Neural progenitor cell (in vitro differentiated cells): Measurements from ENCODE around the gene TBC1D9. TPM values are rescaled to one million over a fixed set of nuclear protein-coding genes. Genes with fewer than 3 reads are reported as not detected.

Experiments used
- DNase-seq: peaks from one replicate; pipeline ENCODE4 v3.0.0-alpha.2; 2016; ENCODE audit warnings: low spot score
- H2AFZ ChIP-seq: fragments of 200-600 bp; sonication (generic); replicated peaks from 2 replicates; pipeline ENCODE4 v1.6.1; 2016; ENCODE audit warnings: antibody characterized with exemption
- H3F3A ChIP-seq: fragments of 200-600 bp; sonication (generic); 2 replicates; pipeline ENCODE4 v1.6.1; 2016; ENCODE audit warnings: antibody characterized with exemption, low read depth
- H3K27ac ChIP-seq: fragments of 200-600 bp; sonication (generic); 2 replicates; pipeline ENCODE4 v1.5.1; 2016; ENCODE audit warnings: mild to moderate bottlenecking
- H3K27me3 ChIP-seq: fragments of 200-600 bp; sonication (generic); 2 replicates; pipeline ENCODE4 v1.6.1; 2016; ENCODE audit warnings: mild to moderate bottlenecking, moderate library complexity
- H3K36me3 ChIP-seq: fragments of 200-600 bp; sonication (generic); 2 replicates; pipeline ENCODE4 v1.5.1; 2016
- H3K4me1 ChIP-seq: fragments of 200-600 bp; sonication (generic); 2 replicates; pipeline ENCODE4 v1.6.1; 2016; ENCODE audit warnings: mixed run types
- H3K4me2 ChIP-seq: fragments of 200-600 bp; sonication (generic); 2 replicates; pipeline ENCODE4 v1.6.1; 2016
- H3K4me3 ChIP-seq: fragments of 200-600 bp; sonication (generic); 2 replicates; pipeline ENCODE4 v1.5.1; 2016
- H3K79me2 ChIP-seq: fragments of 200-600 bp; sonication (generic); 2 replicates; pipeline ENCODE4 v1.6.1; 2016; ENCODE audit warnings: low read depth
- H3K9ac ChIP-seq: fragments of 200-600 bp; sonication (generic); 2 replicates; pipeline ENCODE4 v1.6.1; 2016
- H3K9me3 ChIP-seq: fragments of 200-600 bp; sonication (generic); 2 replicates; pipeline ENCODE4 v1.5.1; 2016; ENCODE audit warnings: low read depth
- H4K20me1 ChIP-seq: fragments of 200-600 bp; sonication (generic); 2 replicates; pipeline ENCODE4 v1.6.1; 2016; ENCODE audit warnings: low read depth
- H3K27ac Mint-ChIP-seq: 3 replicates; pipeline ENCODE4 v1.8.0; 2021; ENCODE audit warnings: mixed read lengths
- H3K27me3 Mint-ChIP-seq: 2 replicates; pipeline ENCODE4 v1.8.0; 2022; ENCODE audit warnings: low read depth, mild to moderate bottlenecking, inconsistent platforms, moderate library complexity, mixed read lengths; ENCODE audit not compliant: insufficient read depth
- H3K36me3 Mint-ChIP-seq: 3 replicates; pipeline ENCODE4 v1.8.0; 2021; ENCODE audit warnings: mixed read lengths
- H3K4me1 Mint-ChIP-seq: 3 replicates; pipeline ENCODE4 v1.8.0; 2021; ENCODE audit warnings: mixed read lengths
- H3K4me3 Mint-ChIP-seq: 3 replicates; pipeline ENCODE4 v1.8.0; 2021; ENCODE audit warnings: mild to moderate bottlenecking, moderate library complexity, mixed read lengths
- H3K9me3 Mint-ChIP-seq: 3 replicates; pipeline ENCODE4 v1.8.0; 2020; ENCODE audit warnings: mixed read lengths
- EZH2 ChIP-seq: fragments of 200-600 bp; sonication (generic); IDR thresholded peaks from 2 replicates; pipeline ENCODE4 v1.6.1; 2017; ENCODE audit warnings: antibody characterized with exemption, mild to moderate bottlenecking, moderate library complexity
- EZH2phosphoT487 ChIP-seq: fragments of 200-600 bp; sonication (generic); IDR thresholded peaks from 2 replicates; pipeline ENCODE4 v1.6.1; 2017; ENCODE audit warnings: antibody characterized with exemption
- total RNA-seq: library from RNA; depleted of rRNA; stranded (reverse); fragments of >200 nt; gene quantifications from 2 replicates; pipeline ENCODE4 v1.2.3, GENCODE V29; 2015; ENCODE audit warnings: low replicate concordance
- TF ChIP-seq, protein P1 (sequence below): fragments of 200-600 bp; sonication (generic); IDR thresholded peaks from 2 replicates; pipeline ENCODE4 v1.5.1; 2017; ENCODE audit warnings: antibody characterized with exemption, mild to moderate bottlenecking

TBC1D9 gene
- total RNA-seq, 1 donor from 2014 or later, result 11.3 TPM

DNA sequence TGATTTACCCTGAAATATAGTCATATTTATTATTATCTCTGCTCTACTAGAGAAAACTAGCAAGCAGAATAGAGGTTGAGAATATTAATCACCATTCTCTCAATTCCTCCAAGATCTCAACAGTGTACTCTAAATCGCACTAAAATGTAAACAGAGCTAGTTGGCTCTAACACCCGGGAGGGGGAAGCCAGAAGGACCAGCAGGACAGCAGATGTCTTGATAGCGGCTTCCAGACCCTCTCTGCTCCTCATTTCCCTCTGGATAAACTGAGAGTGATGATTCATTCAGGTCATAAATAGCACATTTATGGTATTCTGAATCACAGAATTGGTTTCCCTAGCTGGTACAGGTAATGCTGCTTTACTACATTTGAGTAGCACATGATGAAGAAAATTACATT is 82.5 kb downstream of the TBC1D9 start:
- Histone ChIP-seq H3K79me2 (no peaks in the 10 kb centered on the region), H3K9me3 (no peaks in the 10 kb centered on the region), H3F3A (no peaks in the 10 kb centered on the region), H3K27ac (no peak overlapping the region), H3K4me1 (no peaks in the 10 kb centered on the region), H3K4me2 (no peak overlapping the region), H3K9ac (no peak overlapping the region), H4K20me1 (no peaks in the 10 kb centered on the region), H2AFZ (no peak overlapping the region), H3K36me3 (no peaks in the 10 kb centered on the region), H3K27me3 (no peaks in the 10 kb centered on the region), H3K4me3 (no peak overlapping the region)
- H3K27me3 Mint-ChIP-seq, result peaks cover 3% of the 10 kb centered on the region
- no peaks in the 10 kb centered on the region for H3K4me1 Mint-ChIP-seq
- DNase-seq, result no peak
- no peaks in the 10 kb centered on the region for H3K9me3 Mint-ChIP-seq
- H3K4me3 Mint-ChIP-seq, result no peak overlapping the region
- no peak for TF ChIP-seq EZH2
- no peak for TF ChIP-seq EZH2phosphoT487
- TF ChIP-seq, protein P1, sequence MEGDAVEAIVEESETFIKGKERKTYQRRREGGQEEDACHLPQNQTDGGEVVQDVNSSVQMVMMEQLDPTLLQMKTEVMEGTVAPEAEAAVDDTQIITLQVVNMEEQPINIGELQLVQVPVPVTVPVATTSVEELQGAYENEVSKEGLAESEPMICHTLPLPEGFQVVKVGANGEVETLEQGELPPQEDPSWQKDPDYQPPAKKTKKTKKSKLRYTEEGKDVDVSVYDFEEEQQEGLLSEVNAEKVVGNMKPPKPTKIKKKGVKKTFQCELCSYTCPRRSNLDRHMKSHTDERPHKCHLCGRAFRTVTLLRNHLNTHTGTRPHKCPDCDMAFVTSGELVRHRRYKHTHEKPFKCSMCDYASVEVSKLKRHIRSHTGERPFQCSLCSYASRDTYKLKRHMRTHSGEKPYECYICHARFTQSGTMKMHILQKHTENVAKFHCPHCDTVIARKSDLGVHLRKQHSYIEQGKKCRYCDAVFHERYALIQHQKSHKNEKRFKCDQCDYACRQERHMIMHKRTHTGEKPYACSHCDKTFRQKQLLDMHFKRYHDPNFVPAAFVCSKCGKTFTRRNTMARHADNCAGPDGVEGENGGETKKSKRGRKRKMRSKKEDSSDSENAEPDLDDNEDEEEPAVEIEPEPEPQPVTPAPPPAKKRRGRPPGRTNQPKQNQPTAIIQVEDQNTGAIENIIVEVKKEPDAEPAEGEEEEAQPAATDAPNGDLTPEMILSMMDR, result no peak
- peaks cover 37% of the 10 kb centered on the region for H3K36me3 Mint-ChIP-seq
- H3K27ac Mint-ChIP-seq, result no peak overlapping the region

DNA sequence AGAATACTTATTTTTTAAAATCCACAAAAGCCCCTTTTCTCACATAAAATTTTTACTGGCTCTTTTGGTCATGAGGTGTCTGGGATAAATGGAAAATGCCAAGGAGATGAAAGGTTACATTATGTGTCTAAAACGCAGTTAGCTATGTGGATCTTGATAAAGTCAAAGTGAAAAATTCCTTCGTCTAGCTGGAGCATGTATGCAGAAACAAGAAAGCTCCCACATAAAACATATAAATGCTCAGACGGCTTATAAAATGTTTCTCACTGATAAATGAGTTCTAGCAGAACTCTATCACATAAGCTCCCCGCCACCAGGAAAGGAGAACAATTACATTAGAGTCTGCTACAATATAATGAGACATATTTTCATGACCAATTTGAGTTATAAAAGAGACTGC is 83.8 kb downstream of the TBC1D9 start:
- peaks cover 3% of the 10 kb centered on the region for H3K27me3 Mint-ChIP-seq
- H3K9me3 ChIP-seq, result no peaks in the 10 kb centered on the region
- H3K4me1 ChIP-seq, result no peaks in the 10 kb centered on the region
- no peak for TF ChIP-seq EZH2
- TF ChIP-seq, protein P1, result no peak
- no peak for TF ChIP-seq EZH2phosphoT487
- H3K27ac ChIP-seq, result no peak overlapping the region
- H3K9me3 Mint-ChIP-seq, result no peaks in the 10 kb centered on the region
- no peak overlapping the region for H3K4me3 ChIP-seq
- no peaks in the 10 kb centered on the region for H3K4me1 Mint-ChIP-seq
- H3F3A ChIP-seq, result no peaks in the 10 kb centered on the region
- H4K20me1 ChIP-seq, result no peaks in the 10 kb centered on the region
- DNase-seq, result no peak
- no peak overlapping the region for H3K9ac ChIP-seq
- no peak overlapping the region for H3K4me2 ChIP-seq
- H3K36me3 Mint-ChIP-seq, result peaks cover 31% of the 10 kb centered on the region
- H3K79me2 ChIP-seq, result no peaks in the 10 kb centered on the region
- no peak overlapping the region for H3K4me3 Mint-ChIP-seq
- H3K36me3 ChIP-seq, result no peaks in the 10 kb centered on the region
- H3K27me3 ChIP-seq, result no peaks in the 10 kb centered on the region
- no peak overlapping the region for H2AFZ ChIP-seq
- no peak overlapping the region for H3K27ac Mint-ChIP-seq

DNA sequence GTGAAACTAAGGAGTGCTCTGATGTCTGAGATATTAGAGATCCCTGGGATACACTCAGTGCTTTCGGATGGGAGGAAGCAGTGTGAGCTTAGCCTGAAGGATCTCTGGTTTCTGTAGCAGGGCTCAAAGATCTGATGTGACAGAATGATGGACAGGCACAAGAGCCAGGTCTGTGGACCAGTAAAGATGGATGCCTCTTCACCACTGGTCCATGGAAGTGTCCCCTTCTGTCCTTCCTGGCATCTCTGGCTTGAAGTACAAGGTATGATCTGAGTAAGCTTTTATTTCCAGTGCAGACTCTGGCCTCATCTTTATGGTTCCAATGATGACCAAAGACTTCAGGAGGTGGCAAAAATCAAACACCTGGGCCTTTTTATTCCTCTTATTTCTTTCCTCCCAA is 88.1 kb downstream of the TBC1D9 start:
- no peaks in the 10 kb centered on the region for H3F3A ChIP-seq
- H3K4me1 Mint-ChIP-seq, result no peaks in the 10 kb centered on the region
- H3K4me3 ChIP-seq, result no peak overlapping the region

More for the DNA sequence above, 88.1 kb downstream of the TBC1D9 start:
- H3K27ac ChIP-seq, result no peak overlapping the region
- H3K4me2 ChIP-seq, result no peak overlapping the region
- H3K9me3 ChIP-seq, result no peaks in the 10 kb centered on the region
- no peaks in the 10 kb centered on the region for H3K4me1 ChIP-seq
- peaks cover 43% of the 10 kb centered on the region for H3K36me3 Mint-ChIP-seq
- TF ChIP-seq EZH2phosphoT487, result no peak
- TF ChIP-seq, protein P1, result no peak
- no peak for TF ChIP-seq EZH2
- H3K36me3 ChIP-seq, result no peaks in the 10 kb centered on the region
- H3K27me3 ChIP-seq, result no peaks in the 10 kb centered on the region
- H3K79me2 ChIP-seq, result no peaks in the 10 kb centered on the region
- H3K9me3 Mint-ChIP-seq, result no peaks in the 10 kb centered on the region
- H2AFZ ChIP-seq, result no peak overlapping the region
- H3K27me3 Mint-ChIP-seq, result peaks cover 2% of the 10 kb centered on the region
- H4K20me1 ChIP-seq, result no peaks in the 10 kb centered on the region
- H3K4me3 Mint-ChIP-seq, result no peak overlapping the region
- no peak overlapping the region for H3K27ac Mint-ChIP-seq
- no peak overlapping the region for H3K9ac ChIP-seq
- DNase-seq, result no peak
